Loucy (cell line): ENCODE measurements around the gene TMEM176A.

ENCODE experiments used
- EZH2phosphoT487 ChIP-seq: fragments of 200-600 bp; IDR thresholded peaks from 2 replicates; pipeline ENCODE4 v1.6.1; 2018; ENCODE audit warnings: antibody characterized with exemption, mild to moderate bottlenecking, moderate library complexity, borderline replicate concordance
- TF ChIP-seq, protein P1 (sequence below): fragments of 200-600 bp; sonication (generic); conservative IDR thresholded peaks from 2 replicates; pipeline ENCODE4 v1.5.1; 2014; ENCODE audit warnings: mild to moderate bottlenecking, antibody characterized with exemption, low read length

- TF ChIP-seq, protein P1, sequence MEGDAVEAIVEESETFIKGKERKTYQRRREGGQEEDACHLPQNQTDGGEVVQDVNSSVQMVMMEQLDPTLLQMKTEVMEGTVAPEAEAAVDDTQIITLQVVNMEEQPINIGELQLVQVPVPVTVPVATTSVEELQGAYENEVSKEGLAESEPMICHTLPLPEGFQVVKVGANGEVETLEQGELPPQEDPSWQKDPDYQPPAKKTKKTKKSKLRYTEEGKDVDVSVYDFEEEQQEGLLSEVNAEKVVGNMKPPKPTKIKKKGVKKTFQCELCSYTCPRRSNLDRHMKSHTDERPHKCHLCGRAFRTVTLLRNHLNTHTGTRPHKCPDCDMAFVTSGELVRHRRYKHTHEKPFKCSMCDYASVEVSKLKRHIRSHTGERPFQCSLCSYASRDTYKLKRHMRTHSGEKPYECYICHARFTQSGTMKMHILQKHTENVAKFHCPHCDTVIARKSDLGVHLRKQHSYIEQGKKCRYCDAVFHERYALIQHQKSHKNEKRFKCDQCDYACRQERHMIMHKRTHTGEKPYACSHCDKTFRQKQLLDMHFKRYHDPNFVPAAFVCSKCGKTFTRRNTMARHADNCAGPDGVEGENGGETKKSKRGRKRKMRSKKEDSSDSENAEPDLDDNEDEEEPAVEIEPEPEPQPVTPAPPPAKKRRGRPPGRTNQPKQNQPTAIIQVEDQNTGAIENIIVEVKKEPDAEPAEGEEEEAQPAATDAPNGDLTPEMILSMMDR = no peak
- no peak for TF ChIP-seq EZH2phosphoT487
Measured at GRCh38 chr7:150781103-150781502, 19.5 kb upstream of the TMEM176A start.
